GM18858 (cell line): ENCODE data around the gene PLXND1.

Source experiments
- ATAC-seq: cut with Tn5 transposase; IDR thresholded peaks from one replicate; pipeline ENCODE4 v1.9.1; 2021; ENCODE audit not compliant: unreplicated experiment

PLXND1 gene

DNA sequence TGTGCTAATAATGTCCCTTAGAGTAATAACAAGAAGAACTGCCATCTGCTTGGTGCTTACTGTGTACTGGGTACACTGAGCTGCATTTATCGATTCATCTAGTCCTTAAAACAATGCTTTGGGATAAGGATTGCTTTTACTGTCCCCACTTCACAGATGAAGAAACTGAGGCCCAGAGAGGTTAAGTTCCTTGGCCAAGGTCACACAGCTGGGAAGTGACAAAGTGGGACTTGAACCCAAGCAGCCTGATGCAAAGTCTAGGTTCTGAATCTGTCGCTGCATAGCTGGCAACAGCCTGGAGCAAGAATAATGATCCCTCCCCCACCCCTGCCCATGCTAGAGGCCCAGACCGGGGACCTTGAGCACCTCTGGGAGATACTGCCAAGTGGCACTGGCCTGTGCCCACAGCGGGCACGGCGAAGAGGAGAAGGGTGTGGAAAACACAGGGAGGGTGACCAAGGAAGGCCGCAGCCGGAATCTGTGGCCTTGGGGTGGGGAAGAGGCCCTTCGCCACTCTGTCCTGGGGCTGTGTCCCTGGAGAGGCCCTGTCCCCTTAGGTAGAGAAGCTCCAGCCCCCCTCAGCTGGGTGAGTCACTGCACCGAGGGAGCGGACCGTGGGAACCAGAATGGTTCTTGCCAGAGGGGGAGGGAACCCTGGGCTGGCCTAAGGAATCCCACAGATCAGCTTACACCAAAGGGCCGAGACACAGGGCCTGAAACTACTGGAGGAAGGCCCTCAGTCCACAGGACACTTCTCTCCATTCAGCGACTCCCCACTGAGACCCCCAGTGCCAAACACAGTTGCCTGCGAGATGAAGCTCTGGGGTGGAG lies 3.5 kb downstream of the PLXND1 start:
- ATAC-seq: no peak

DNA sequence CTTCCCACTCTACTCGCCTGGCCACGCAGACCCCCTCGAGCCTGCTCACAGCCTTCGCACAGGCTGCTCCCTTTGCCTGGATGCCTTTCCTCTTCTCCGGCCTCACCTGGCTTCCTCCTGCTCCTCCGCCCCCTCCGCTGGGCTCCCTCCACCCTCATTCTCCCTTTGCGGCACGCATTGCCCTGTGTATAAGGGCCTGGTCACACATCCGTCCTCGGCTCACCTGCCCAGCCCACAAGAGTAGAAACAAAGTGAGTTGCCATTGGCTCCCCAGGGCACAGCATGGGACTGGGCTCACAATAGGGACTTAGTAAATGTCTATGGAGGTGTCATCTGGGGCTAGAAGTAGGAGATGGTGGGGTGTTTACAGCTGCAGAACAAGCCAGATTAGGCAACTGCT lies 4.2 kb downstream of the PLXND1 start:
- no peak for ATAC-seq

DNA sequence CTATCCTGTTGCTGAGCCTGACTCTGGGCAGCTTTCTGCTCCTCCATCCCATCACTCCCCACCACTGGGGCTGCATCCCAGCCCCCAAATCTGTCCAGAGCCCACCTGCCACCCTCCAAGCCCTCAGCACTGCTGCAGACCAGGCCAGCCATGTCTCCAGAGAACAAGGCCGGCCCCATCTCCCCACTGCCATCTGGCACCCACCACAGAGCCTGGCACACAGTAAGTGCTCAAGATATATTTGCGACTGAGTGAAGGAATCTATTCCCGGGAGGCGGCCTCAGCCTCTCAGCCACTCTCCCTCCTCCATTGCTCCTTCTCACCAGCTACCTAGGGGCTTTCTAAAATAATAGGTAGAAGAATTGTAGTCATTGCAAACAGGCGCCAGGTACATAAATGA lies 4.8 kb downstream of the PLXND1 start:
- no peak for ATAC-seq

- no peak for ATAC-seq
These were observed 6.1 kb downstream of the PLXND1 start for GRCh38 chr3:129600348-129600747.

DNA sequence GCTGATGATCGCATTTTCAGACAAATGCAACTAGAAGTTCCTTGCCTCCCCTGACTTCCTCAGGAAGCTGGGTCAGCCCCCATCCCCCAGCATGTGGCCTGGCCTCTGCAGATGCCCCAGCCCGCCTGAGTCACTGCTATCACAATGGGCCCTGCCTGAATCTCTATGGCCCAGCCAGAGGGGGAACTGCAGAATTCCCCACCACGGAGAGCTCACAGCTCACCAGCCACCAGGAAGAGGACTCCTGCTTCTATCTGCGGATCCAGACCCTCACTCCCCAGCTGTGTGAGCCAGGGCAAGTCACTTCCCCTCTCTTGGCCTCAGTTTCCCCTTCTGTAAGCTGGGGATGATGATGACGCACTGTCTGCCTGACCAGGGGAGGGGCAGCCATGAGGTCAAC lies 6.9 kb downstream of the PLXND1 start:
- ATAC-seq: no peak

- no peak for ATAC-seq
These were observed 7.4 kb downstream of the PLXND1 start for GRCh38 chr3:129599073-129599472.

DNA sequence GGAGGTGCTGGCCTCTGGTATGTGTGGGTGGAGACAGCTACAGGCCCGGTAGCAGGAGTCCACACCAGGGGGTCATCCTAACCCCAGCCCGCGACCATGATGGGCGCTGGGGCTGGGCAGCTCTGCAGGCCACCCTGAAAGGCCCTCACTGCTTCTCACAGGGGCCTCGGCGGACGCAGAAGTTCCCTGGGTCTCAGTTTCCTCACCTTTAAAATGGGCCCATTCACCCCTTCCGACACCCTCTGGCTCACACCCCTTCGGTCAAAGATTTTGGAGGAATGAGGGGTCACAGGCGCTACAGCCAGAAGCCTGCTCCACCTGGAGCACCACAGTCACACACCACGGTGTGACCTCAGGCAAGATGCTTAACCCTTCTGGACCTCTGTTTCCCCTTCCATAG lies 8.0 kb downstream of the PLXND1 start:
- no peak for ATAC-seq

DNA sequence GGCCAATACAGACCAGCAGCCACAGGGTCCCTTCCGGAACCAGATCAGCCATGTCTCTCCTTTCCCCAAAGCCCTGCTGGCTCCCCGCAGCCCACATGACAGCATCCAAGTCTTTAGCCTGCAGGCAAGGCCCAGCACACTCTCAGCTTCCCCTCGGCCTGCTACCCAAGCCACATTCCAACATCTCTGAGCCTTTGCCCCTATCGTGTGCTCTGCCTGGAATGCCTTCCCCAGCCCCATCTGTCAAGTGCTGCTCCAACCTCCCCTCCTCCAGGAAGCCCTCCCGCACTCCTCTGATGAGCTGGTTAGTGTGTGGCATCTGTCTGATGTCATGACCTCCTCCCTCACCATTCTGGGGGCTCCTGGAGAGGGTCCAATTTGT lies 8.5 kb downstream of the PLXND1 start:
- ATAC-seq: no peak

GRCh38 chr3:129597087-129597999 lies 9.1 kb downstream of the PLXND1 start:
- no peak for ATAC-seq

DNA sequence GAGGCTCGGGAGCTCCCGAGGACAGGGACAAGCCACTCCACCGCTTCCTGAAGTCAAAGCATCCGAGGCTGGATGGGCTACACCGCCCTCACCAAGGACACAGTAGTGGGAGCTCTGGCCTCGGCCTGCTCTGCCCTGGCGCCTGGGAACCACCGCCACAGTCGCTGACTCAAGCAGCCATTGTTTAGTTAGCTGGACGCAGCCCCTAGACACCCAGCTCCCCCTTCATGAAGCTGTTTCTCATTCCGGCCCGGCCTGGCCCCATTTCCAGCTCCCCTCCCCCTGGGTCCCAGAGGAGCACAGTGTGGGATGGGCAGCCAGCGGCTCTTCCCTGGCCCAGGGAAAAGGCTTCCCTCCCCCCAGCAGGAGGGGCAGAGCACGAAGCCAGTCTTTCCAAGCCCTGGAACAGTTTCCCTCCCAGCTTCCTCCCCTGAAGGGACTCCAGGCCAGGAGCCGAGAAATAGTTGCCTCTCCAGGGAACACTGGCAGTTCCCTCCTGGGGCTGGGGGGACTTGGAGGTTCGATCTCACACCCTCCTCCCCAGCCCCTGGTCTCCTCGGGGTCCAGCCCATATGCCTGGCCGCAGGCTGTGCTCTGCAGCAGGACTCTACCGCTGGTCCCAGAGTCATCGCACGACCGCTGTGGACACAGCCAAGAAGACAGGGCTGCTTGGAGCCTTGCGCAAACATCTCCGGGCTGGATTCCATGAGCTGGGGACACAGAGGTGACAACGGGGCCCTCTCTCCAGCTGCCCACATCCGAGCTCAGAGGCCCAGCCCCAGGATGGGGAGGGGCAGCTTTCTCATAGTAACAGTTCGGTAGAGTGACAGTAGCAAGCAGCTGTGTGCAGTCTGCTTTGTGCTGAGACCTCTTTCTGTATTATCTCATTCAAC lies 10.0 kb downstream of the PLXND1 start:
- no peak for ATAC-seq

- ATAC-seq: no peak
These were observed 10.8 kb downstream of the PLXND1 start for GRCh38 chr3:129595544-129596193.

DNA sequence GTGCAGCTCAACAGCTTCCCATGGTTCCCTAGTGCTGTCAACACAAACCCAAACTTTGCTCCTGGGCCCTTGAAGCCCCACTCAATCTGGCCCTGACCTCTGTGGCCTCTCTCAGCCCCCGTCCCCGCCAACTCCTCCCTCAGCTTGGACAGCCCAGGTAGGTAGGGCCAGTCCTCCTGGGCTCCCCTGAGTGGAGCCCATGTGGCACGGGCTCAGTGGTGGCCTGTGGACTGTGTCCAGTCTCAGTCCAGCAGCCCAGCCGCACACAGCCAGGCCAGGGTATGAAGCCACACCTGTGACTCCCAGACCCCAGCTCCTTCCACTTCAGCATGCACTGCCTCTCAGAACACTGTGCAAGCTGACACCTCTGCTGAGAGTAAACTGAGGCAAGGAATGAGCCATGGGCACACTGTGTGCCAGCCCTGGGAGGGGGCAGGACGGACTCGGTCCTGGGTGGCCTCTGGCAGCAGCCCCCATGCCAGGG lies 11.5 kb downstream of the PLXND1 start:
- no peak for ATAC-seq

DNA sequence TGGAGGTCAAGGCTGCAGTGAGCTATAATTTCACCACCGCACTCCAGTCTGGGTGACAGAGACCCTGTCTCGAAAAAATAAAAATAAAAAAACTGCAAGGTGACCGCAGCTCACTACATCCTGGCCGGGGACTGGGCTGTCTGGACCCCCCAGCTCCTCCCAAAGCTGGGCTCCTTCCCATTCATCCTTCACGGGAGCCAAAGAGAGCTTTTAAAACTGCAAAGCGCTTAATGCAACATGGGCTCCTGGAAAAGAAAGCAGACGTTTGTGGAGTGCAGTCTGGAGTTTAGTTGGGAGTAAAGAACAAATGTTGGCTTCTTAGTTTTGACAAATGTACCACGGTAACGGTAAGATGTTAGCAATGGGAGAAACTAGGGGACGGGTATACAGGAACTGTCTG lies 12.1 kb downstream of the PLXND1 start:
- ATAC-seq: no peak

DNA sequence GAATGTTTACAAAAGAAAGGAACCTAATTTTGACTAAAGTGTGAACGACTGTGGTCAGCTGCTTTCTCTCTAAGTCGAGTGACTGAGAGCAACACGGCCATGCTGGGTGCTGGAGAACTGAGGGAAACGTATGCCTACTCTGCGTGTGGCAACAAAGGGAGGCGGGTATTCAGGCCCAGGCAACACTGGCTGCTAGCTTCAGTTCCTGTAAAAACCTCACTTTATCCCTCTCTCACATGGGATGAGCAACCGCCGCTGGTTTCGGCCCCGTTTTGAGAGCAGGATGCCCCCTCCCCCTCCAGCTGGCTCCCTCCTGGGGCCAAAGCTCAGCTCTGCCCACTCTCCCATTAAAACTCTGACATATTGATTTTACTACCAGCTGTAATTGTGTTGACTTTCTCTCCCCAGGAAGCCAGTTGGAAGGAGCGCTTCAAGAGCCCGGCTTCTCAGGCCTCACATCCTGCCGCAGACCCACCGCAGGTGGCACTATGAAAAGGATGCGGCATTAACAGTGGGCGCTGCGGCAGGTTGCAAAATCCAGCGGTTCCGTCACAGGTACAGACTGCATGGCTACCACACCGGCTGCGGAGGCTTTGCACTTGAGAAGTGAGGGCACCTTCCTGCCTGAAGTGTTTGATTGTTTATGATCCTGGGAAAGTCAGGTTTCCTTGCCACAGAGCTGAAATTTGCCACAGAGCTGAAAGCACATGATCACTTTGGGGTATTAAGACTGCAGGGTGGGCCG lies 12.7 kb downstream of the PLXND1 start:
- no peak for ATAC-seq

- ATAC-seq: no peak
These were observed 13.3 kb downstream of the PLXND1 start for GRCh38 chr3:129593230-129593594.

GRCh38 chr3:129592381-129593131 lies 13.9 kb downstream of the PLXND1 start:
- ATAC-seq: no peak

DNA sequence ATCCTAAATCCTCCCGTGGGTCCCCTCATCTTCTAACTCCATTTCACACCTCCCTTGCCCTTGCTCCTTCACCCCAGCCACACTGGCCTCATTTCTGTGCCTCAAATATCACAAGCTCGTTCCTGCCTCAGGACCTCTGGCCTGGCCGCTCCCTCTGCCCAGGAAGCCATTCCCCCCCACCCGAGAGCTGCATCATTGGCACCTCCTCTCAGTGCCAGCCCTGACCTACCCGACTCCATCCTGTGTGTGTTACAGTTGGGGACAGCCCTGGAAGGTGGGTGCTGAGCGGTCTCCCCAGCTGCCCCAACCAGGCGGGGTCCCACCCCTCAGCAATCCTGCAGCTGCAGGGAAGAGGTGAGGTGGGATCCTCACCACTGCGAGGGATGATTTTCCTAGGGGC lies 14.5 kb downstream of the PLXND1 start:
- ATAC-seq: no peak

- ATAC-seq: no peak
These were observed 16.3 kb downstream of the PLXND1 start for GRCh38 chr3:129590215-129590614.

DNA sequence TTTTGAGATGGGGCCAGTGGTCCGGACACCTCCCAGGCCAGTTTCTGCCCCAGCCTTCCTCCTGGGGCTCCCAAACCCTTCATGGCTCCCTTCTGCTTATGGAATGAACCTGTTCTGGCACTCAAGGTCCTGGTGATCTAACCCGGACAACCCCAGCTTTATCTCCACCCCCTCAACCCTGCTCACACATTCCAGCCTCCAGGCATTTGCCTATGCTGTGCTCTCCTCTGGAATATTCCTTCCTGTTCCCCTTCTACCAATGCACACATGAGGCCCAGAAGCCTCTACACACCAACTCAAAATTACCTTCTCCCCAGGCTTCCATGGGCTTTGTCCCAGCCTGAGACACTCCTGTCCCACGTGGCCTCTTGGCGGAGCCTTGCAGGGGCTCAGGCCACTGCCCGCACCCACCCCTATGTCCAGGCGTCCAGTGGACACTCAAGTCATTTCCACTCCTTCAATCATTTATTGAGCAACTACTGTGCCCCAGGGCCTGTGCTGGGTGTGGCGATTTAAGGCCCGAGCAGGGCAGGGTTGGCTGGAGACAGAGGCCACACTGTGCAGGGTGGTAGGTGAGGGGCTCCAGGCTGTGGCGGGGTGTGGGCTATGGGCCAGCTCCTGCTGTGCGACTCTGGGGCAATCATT lies 18.8 kb downstream of the PLXND1 start:
- ATAC-seq: no peak
